H9 (cell line): ENCODE measurements around the gene SMIM14. TPM values are rescaled to one million over a fixed set of nuclear protein-coding genes. Genes with fewer than 3 reads are reported as not detected.

Experiments used
- DNase-seq: peaks from one replicate; pipeline ENCODE4 v3.0.0-alpha.2; 2017
- H2AFZ ChIP-seq: one replicate; pipeline ENCODE4 v1.6.1; 2013; ENCODE audit warnings: mild to moderate bottlenecking, low read length, control low read depth, moderate library complexity
- H2AK5ac ChIP-seq: 2 replicates; pipeline ENCODE4 v1.6.1; 2013; ENCODE audit warnings: low read length, control low read depth, mixed read lengths; ENCODE audit not compliant: insufficient read length
- H2BK120ac ChIP-seq: one replicate; pipeline ENCODE4 v1.6.1; 2013; ENCODE audit warnings: low read depth, mild to moderate bottlenecking, low read length, control low read depth, inconsistent platforms; ENCODE audit not compliant: poor library complexity, severe bottlenecking
- H2BK12ac ChIP-seq: 2 replicates; pipeline ENCODE4 v1.6.1; 2013; ENCODE audit warnings: low read length, control low read depth, mixed read lengths, low read depth; ENCODE audit not compliant: insufficient read length
- H2BK15ac ChIP-seq: 2 replicates; pipeline ENCODE4 v1.6.1; 2013; ENCODE audit warnings: low read depth, low read length, control low read depth
- H2BK20ac ChIP-seq: one replicate; pipeline ENCODE4 v1.6.1; 2013; ENCODE audit warnings: low read depth, mild to moderate bottlenecking, low read length, control low read depth, inconsistent platforms; ENCODE audit not compliant: poor library complexity, severe bottlenecking
- H2BK5ac ChIP-seq: 2 replicates; pipeline ENCODE4 v1.6.1; 2013; ENCODE audit warnings: low read length, control low read depth, mixed read lengths; ENCODE audit not compliant: insufficient read length
- H3K14ac ChIP-seq: 2 replicates; pipeline ENCODE4 v1.6.1; 2013; ENCODE audit warnings: low read length, control low read depth; ENCODE audit not compliant: insufficient read depth
- H3K18ac ChIP-seq: 2 replicates; pipeline ENCODE4 v1.6.1; 2013; ENCODE audit warnings: low read depth, mild to moderate bottlenecking, mixed read lengths, low read length, control low read depth; ENCODE audit not compliant: insufficient read length
- H3K23ac ChIP-seq: 2 replicates; pipeline ENCODE4 v1.6.1; 2013; ENCODE audit warnings: low read length, control low read depth, mixed read lengths, low read depth; ENCODE audit not compliant: insufficient read length
- H3K23me2 ChIP-seq: 2 replicates; pipeline ENCODE4 v1.6.1; 2013; ENCODE audit warnings: low read depth, mild to moderate bottlenecking, mixed read lengths, low read length, control low read depth; ENCODE audit not compliant: insufficient read length, poor library complexity, severe bottlenecking
- H3K27ac ChIP-seq: 2 replicates; pipeline ENCODE4 v1.5.1; 2013; ENCODE audit warnings: low read length, control low read depth, mixed read lengths, low read depth; ENCODE audit not compliant: insufficient read length
- H3K27me3 ChIP-seq: 2 replicates; pipeline ENCODE4 v1.6.1; 2013; ENCODE audit warnings: low read length, control low read depth, inconsistent platforms; ENCODE audit not compliant: insufficient read depth
- H3K4ac ChIP-seq: 2 replicates; pipeline ENCODE4 v1.6.1; 2013; ENCODE audit warnings: low read depth, mild to moderate bottlenecking, control low read depth, inconsistent platforms, low read length, moderate library complexity
- H3K4me1 ChIP-seq: 2 replicates; pipeline ENCODE4 v1.6.1; 2013; ENCODE audit warnings: low read length, control low read depth, inconsistent platforms; ENCODE audit not compliant: insufficient read depth
- H3K4me2 ChIP-seq: 2 replicates; pipeline ENCODE4 v1.6.1; 2013; ENCODE audit warnings: low read length, control low read depth, mixed read lengths; ENCODE audit not compliant: insufficient read length, insufficient read depth
- H3K56ac ChIP-seq: 2 replicates; pipeline ENCODE4 v1.6.1; 2013; ENCODE audit warnings: low read depth, mild to moderate bottlenecking, mixed read lengths, low read length, control low read depth; ENCODE audit not compliant: insufficient read length
- H3K79me1 ChIP-seq: 2 replicates; pipeline ENCODE4 v1.6.1; 2013; ENCODE audit warnings: low read depth, mild to moderate bottlenecking, moderate library complexity, low read length, control low read depth, inconsistent platforms; ENCODE audit not compliant: insufficient read depth, poor library complexity, severe bottlenecking
- H3K79me2 ChIP-seq: 2 replicates; pipeline ENCODE4 v1.6.1; 2013; ENCODE audit warnings: low read length, control low read depth, inconsistent platforms; ENCODE audit not compliant: insufficient read depth
- H3K9ac ChIP-seq: 2 replicates; pipeline ENCODE4 v1.6.1; 2013; ENCODE audit warnings: low read length, control low read depth, mixed read lengths; ENCODE audit not compliant: insufficient read length; ENCODE audit errors: extremely low read depth
- H3K9me3 ChIP-seq: one replicate; pipeline ENCODE4 v1.6.1; 2013; ENCODE audit warnings: low read depth, low read length, inconsistent platforms; ENCODE audit not compliant: control insufficient read depth
- H3T11ph ChIP-seq: one replicate; pipeline ENCODE4 v1.6.1; 2013; ENCODE audit warnings: mild to moderate bottlenecking, low read length, control low read depth, inconsistent platforms
- H4K20me1 ChIP-seq: one replicate; pipeline ENCODE4 v1.6.1; 2013; ENCODE audit not compliant: control insufficient read depth, insufficient read length, insufficient read depth
- H4K5ac ChIP-seq: 2 replicates; pipeline ENCODE4 v1.6.1; 2013; ENCODE audit warnings: low read depth, mild to moderate bottlenecking, mixed read lengths, low read length, control low read depth; ENCODE audit not compliant: insufficient read length
- H4K8ac ChIP-seq: replicated peaks from 2 replicates; pipeline ENCODE4 v1.6.1; 2013; ENCODE audit warnings: low read length, control low read depth, mixed read lengths, low read depth; ENCODE audit not compliant: insufficient read length
- H4K91ac ChIP-seq: 2 replicates; pipeline ENCODE4 v1.6.1; 2013; ENCODE audit warnings: low read depth, mild to moderate bottlenecking, moderate library complexity, mixed read lengths, low read length, control low read depth; ENCODE audit not compliant: insufficient read length
- H3K27ac Mint-ChIP-seq, 3 experiments: 2 replicates in 2 of 3; 3 replicates in 1 of 3; pipeline ENCODE4 v1.8.0; 2020 to 2021; ENCODE audit warnings: mixed read lengths in 3 of 3, mild to moderate bottlenecking in 1 of 3, moderate library complexity in 1 of 3
- H3K27me3 Mint-ChIP-seq: 2 replicates; pipeline ENCODE4 v1.8.0; 2021; ENCODE audit warnings: low read depth, mild to moderate bottlenecking, moderate library complexity, mixed read lengths
- H3K36me3 Mint-ChIP-seq, 3 experiments: 2 replicates in 2 of 3; 3 replicates in 1 of 3; pipeline ENCODE4 v1.8.0; 2020 to 2021; ENCODE audit warnings: low read depth in 3 of 3, mixed read lengths in 3 of 3; ENCODE audit not compliant: insufficient read depth in 1 of 3
- H3K4me1 Mint-ChIP-seq, 2 experiments: 2 replicates each; pipeline ENCODE4 v1.8.0; 2020; ENCODE audit warnings: mixed read lengths in 2 of 2
- H3K4me3 Mint-ChIP-seq, 2 experiments: 2 replicates in 1 of 2; 3 replicates in 1 of 2; pipeline ENCODE4 v1.8.0; 2020 to 2021; ENCODE audit warnings: mild to moderate bottlenecking in 2 of 2, mixed read lengths in 2 of 2, moderate library complexity in 1 of 2
- H3K9me3 Mint-ChIP-seq, 2 experiments: 2 replicates in 1 of 2; 3 replicates in 1 of 2; pipeline ENCODE4 v1.8.0; 2020; ENCODE audit warnings: mild to moderate bottlenecking in 2 of 2, mixed read lengths in 2 of 2, moderate library complexity in 1 of 2
- CTCF ChIP-seq: fragments of 200-600 bp; sonication (generic); conservative IDR thresholded peaks from 3 replicates; pipeline ENCODE4 v1.8.0; 2021; ENCODE audit warnings: antibody characterized with exemption, mild to moderate bottlenecking
- WGBS: extraction: QIAGEN DNeasy Blood & Tissue Kit; methylation state at CpG from one replicate; pipeline ENCODE4 v1.1.7; 2013; ENCODE audit warnings: missing lambda C conversion rate, low lambda C conversion rate, mixed read lengths; ENCODE audit not compliant: insufficient read length; ENCODE audit errors: extremely low coverage; 5-methylcytosine and 5-hydroxymethylcytosine counted together
- total RNA-seq: library from RNA; stranded (reverse); gene quantifications from 2 replicates; pipeline ENCODE4 v1.2.1, GENCODE V29; 2021

SMIM14 gene
- total RNA-seq, 1 experiment from 2014 or later, result 19.4 TPM

GRCh38 chr4:39565878-39566600, 72.6 kb downstream of the SMIM14 start:
- H4K91ac ChIP-seq, result no peak overlapping the region
- no peak overlapping the region for H2BK20ac ChIP-seq
- no peak overlapping the region for H3K18ac ChIP-seq
- no peaks in the 10 kb centered on the region for H4K20me1 ChIP-seq
- H4K5ac ChIP-seq, result no peak overlapping the region
- peaks cover 13% of the 10 kb centered on the region in 2 experiments for H3K9me3 Mint-ChIP-seq
- no peak overlapping the region for H3K4me3 Mint-ChIP-seq
- H3T11ph ChIP-seq, result no peak overlapping the region
- no peaks in the 10 kb centered on the region for H3K9me3 ChIP-seq
- no peak overlapping the region for H2AK5ac ChIP-seq
- H2BK12ac ChIP-seq, result no peak overlapping the region
- no peaks in the 10 kb centered on the region for H3K79me2 ChIP-seq
- H3K36me3 Mint-ChIP-seq, result peaks cover 14 to 22% (median 20%) of the 10 kb centered on the region in 3 experiments
- H2BK120ac ChIP-seq, result no peak overlapping the region
- no peak overlapping the region for H3K27ac Mint-ChIP-seq
- no CpG with 5 or more reads among the region's 6 CpGs for WGBS
- no peak overlapping the region for H3K14ac ChIP-seq
- no peak overlapping the region for H3K23ac ChIP-seq
- no peak for DNase-seq
- H3K9ac ChIP-seq, result no peak overlapping the region
- no peak overlapping the region for H4K8ac ChIP-seq
- no peak overlapping the region for H2BK15ac ChIP-seq
- H3K4me1 ChIP-seq, result no peaks in the 10 kb centered on the region
- H3K4ac ChIP-seq, result no peak overlapping the region
- H3K27me3 Mint-ChIP-seq, result no peaks in the 10 kb centered on the region
- H3K79me1 ChIP-seq, result no peaks in the 10 kb centered on the region
- no peak overlapping the region for H2BK5ac ChIP-seq
- no peak overlapping the region for H3K4me2 ChIP-seq
- no peaks in the 10 kb centered on the region for H3K23me2 ChIP-seq
- no peak overlapping the region for H3K56ac ChIP-seq
- no peaks in the 10 kb centered on the region for H3K27me3 ChIP-seq
- TF ChIP-seq CTCF, result no peak
- no peak overlapping the region for H3K27ac ChIP-seq
- peaks cover 7 to 8% of the 10 kb centered on the region in 2 experiments for H3K4me1 Mint-ChIP-seq
- no peak overlapping the region for H2AFZ ChIP-seq
